Stomach (tissue), 9 donors: ENCODE results near the gene UFC1. TPM values are rescaled to one million over a fixed set of nuclear protein-coding genes. Genes with fewer than 3 reads are reported as not detected.

ENCODE experiments used
- DNase-seq, 2 donors: peaks; one replicate each; pipeline versions ENCODE4 v3.0.0 to v3.0.0-alpha.2; 2013 to 2019
- H3K27ac ChIP-seq, 5 donors: fragments of 200-600 bp in 4 of 5; sonication (generic) in 4 of 5; one replicate each; pipeline ENCODE4 v1.5.1; 2013 to 2019; ENCODE audit warnings: mild to moderate bottlenecking in 1 of 5, moderate library complexity in 1 of 5
- H3K27me3 ChIP-seq, 3 donors: fragments of 200-600 bp; sonication (generic); one replicate each; pipeline ENCODE4 v1.5.1; 2017 to 2019; ENCODE audit warnings: mixed run types in 1 of 3
- H3K36me3 ChIP-seq, 4 donors: fragments of 200-600 bp; sonication (generic); 1 replicate in 3 of 4; 2 replicates in 1 of 4; pipeline ENCODE4 v1.5.1; 2016 to 2019
- H3K4me1 ChIP-seq, 4 donors: fragments of 200-600 bp; sonication (generic); one replicate each; pipeline ENCODE4 v1.5.1; 2016 to 2019
- H3K4me3 ChIP-seq, 4 donors: fragments of 200-600 bp; sonication (generic) in 3 of 4; one replicate each; pipeline ENCODE4 v1.5.1; 2016 to 2019; ENCODE audit warnings: mild to moderate bottlenecking in 1 of 4
- H3K9me3 ChIP-seq, 4 donors: fragments of 200-600 bp; sonication (generic); one replicate each; pipeline ENCODE4 v1.5.1; 2016 to 2019
- EP300 ChIP-seq: sonication (generic); formaldehyde crosslinking; IDR thresholded peaks from one replicate; pipeline ENCODE4 v1.6.1; 2017; ENCODE audit warnings: antibody characterized with exemption
- POLR2A ChIP-seq, 4 donors: fragments of 450-650 bp; IDR thresholded peaks; one replicate each; pipeline ENCODE4 v1.6.1; 2016; ENCODE audit warnings: antibody characterized with exemption in 4 of 4, control low read depth in 2 of 4, mild to moderate bottlenecking in 1 of 4, moderate library complexity in 1 of 4
- POLR2AphosphoS5 ChIP-seq, 3 donors: sonication (generic); formaldehyde crosslinking; IDR thresholded peaks; one replicate each; pipeline ENCODE4 v1.6.1; 2016; ENCODE audit warnings: antibody characterized with exemption in 3 of 3
- WGBS, 5 donors: extraction: QIAGEN DNeasy Blood & Tissue Kit in 3 of 5; methylation state at CpG; one replicate each; pipeline versions ENCODE4 v1.1.5 to v1.1.7; 2013 to 2018; 5-methylcytosine and 5-hydroxymethylcytosine counted together
- intact Hi-C: fragments of 100-400 bp; cut with DNase I; formaldehyde crosslinking; loops from one replicate; pipeline ENCODE4 v1.15.1; 2023; ENCODE audit warnings: low total_unique reads
- polyA plus RNA-seq, 3 donors: library from polyadenylated mRNA; stranded (reverse); fragments of 200-250 nt; gene quantifications; one replicate each; pipeline ENCODE4 v1.2.3, GENCODE V29; 2013
- total RNA-seq, 5 donors: library from RNA; depleted of rRNA; stranded (reverse); fragments of >200 nt; gene quantifications; one replicate each; pipeline versions ENCODE4 v1.1.0 to v1.2.3, GENCODE V29; 2014 to 2016
- TF ChIP-seq, protein P1 (sequence below), 7 experiments: fragments of 450-650 bp in 4 of 7; fragments of 200-600 bp in 3 of 7; sonication (generic) in 3 of 7; IDR thresholded peaks; one replicate each; pipeline ENCODE4 v1.5.1; 2016 to 2019; ENCODE audit warnings: antibody characterized with exemption in 7 of 7, control low read depth in 2 of 7, mild to moderate bottlenecking in 1 of 7
- donor health status: healthy with polysubstance abuse.
- donor health status: Bipolar disorder and iron deficiency.
- donor health status: healthy.

Gene UFC1
- total and polyA plus RNA-seq, 8 donors: 21.9 to 206 (median 95.1) TPM; not detected in 1

DNA sequence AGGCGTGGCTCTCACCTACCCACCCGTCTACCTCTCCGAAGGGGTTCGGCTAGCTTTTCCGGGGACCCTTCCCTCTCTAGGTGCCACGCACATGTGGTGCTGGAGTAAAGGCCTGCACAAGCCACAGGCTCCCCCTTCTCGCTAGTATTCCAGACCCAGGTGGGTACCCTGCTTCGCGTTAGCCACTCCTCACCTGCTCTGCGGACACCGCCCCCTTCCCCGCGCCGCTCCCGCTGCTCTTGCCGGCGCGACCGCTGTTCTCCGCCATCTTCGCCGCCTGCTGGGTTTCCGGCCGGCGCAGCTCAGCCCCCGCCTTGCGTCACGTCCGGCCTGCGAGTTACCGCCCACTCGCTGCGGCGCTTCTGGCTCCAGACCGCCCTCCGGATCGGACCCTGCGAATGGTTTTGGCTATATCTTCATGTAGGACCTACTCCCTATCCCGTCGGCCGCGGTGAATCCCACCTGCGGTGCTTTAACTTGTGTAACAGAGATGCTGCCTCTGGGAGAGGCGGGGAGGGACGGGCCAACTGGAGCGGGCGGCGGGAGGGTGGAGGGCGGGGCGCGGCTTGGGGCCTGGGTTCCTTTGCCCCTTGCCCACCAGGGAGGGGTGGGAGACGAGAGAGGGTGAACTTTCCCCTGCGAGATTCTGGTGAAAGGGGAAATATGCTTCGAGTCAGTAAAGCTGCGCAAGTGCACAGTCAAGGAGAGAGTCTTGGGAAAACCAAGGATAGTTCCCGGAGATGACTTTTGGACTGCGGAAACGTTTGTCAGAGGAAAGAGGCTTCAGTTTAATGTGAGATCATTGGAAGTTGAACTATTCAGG lies 35.8 kb upstream of the UFC1 start, which contains the start of the genes NIT1 and PFDN2:
Gene NIT1, plus strand, starts transcription at position 347 of the 823 bp plus-strand sequence. Its CDS starts 72 bp downstream, at position 419.
Gene PFDN2, minus strand, starts transcription at position 279 of the 823 bp plus-strand sequence. Its CDS starts 11 bp downstream, at position 268.
- peaks cover 31 to 39% (median 35%) of the 10 kb centered on the region in 4 donors for H3K36me3 ChIP-seq
- peaks cover 45 to 84% (median 63%) of the 10 kb centered on the region in 4 donors for H3K4me1 ChIP-seq
- TF ChIP-seq EP300 (no peak), POLR2A (IDR thresholded peaks at IDR 0.05) (peak in 2 of 4 donors; percentile 56 to 73), POLR2AphosphoS5 (IDR thresholded peaks at IDR 0.05) (peak; percentile 86 to 99 (median 97))
- peak within 1 kb of the TSS; percentile 75 to 100 (median 97) for H3K4me3 ChIP-seq
- no peaks in the 10 kb centered on the region for H3K9me3 ChIP-seq
- DNase-seq: peak; percentile 86 to 97
- no peaks in the 10 kb centered on the region for H3K27me3 ChIP-seq
- intact Hi-C loops: no loop called here
- H3K27ac ChIP-seq: peak within 1 kb of the TSS; percentile 90 to 98 (median 96)
- WGBS, 5 donors: 0 to 1% (median 1%) methylated on average over 53 to 58 of the region's 58 CpGs

DNA sequence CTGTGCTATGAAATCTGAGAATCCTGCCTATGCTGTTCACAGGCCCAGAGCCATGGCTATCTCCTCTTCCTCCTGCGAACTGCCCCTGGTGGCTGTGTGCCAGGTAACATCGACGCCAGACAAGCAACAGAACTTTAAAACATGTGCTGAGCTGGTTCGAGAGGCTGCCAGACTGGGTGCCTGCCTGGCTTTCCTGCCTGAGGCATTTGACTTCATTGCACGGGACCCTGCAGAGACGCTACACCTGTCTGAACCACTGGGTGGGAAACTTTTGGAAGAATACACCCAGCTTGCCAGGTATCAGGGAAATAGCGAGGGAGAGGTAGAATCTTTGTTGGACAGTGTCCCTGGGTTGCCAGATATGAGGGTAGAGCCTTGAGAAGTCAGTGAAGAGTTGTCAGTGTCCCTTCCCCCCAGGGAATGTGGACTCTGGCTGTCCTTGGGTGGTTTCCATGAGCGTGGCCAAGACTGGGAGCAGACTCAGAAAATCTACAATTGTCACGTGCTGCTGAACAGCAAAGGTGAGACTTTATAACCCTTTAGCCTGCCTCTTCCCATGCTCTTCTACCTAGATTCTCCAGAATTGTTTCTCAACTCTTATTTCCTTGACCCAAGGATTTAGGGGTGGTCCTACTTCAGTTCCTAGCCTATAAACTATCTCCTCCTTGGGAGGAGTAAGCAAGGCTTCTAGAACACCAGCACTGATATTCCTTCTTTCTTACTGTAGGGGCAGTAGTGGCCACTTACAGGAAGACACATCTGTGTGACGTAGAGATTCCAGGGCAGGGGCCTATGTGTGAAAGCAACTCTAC lies 34.5 kb upstream of the UFC1 start:
- peak; percentile 43 to 86 for DNase-seq
- intact Hi-C loops: no loop called here
- 25 to 38% (median 33%) methylated on average over 10 of the region's 10 CpGs for WGBS, 5 donors
- TF ChIP-seq, protein P1, sequence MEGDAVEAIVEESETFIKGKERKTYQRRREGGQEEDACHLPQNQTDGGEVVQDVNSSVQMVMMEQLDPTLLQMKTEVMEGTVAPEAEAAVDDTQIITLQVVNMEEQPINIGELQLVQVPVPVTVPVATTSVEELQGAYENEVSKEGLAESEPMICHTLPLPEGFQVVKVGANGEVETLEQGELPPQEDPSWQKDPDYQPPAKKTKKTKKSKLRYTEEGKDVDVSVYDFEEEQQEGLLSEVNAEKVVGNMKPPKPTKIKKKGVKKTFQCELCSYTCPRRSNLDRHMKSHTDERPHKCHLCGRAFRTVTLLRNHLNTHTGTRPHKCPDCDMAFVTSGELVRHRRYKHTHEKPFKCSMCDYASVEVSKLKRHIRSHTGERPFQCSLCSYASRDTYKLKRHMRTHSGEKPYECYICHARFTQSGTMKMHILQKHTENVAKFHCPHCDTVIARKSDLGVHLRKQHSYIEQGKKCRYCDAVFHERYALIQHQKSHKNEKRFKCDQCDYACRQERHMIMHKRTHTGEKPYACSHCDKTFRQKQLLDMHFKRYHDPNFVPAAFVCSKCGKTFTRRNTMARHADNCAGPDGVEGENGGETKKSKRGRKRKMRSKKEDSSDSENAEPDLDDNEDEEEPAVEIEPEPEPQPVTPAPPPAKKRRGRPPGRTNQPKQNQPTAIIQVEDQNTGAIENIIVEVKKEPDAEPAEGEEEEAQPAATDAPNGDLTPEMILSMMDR (IDR thresholded peaks at IDR 0.05): peak in 4 of 7 experiments; percentile 7 to 28 (median 14)
- TF ChIP-seq EP300 (no peak), POLR2AphosphoS5 (IDR thresholded peaks at IDR 0.05) (no peak)
- H3K4me1 ChIP-seq: peaks cover 41 to 71% (median 56%) of the 10 kb centered on the region in 4 donors
- H3K27me3 ChIP-seq: no peaks in the 10 kb centered on the region
- H3K27ac ChIP-seq: peak overlapping the region; percentile 49 to 98 (median 96)
- no peaks in the 10 kb centered on the region for H3K9me3 ChIP-seq
- peaks cover 43 to 52% (median 48%) of the 10 kb centered on the region in 4 donors for H3K36me3 ChIP-seq
- H3K4me3 ChIP-seq: peak overlapping the region; percentile 75 to 100 (median 97)

DNA sequence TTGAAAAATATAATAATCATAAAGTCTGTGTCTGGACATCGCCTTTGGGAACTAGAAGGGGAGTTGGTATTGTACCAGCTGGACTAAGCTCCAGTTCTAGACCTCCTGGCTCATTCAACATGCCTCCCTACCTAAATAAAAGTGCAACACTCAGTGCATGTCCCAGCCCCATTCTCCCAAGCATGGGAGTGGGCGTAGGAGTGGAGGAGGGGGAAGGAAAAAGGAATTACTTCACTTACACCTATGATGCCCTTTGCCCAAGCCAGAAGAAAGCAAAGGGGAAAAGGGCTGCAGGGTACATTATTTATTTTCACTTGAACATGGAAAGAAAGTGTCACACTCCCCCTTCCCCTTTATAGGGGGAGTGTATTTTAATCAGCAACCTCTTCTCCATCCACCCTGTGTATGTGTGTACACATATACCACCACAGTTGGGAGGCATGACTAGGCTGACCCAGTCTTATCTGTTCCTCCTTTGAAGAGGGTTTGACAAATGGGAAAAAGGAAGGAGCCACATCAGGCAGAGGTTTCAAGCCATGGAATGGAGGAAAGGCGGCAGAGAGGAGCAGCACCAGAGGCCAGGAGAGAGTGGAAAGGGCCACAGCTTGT lies 32.6 kb upstream of the UFC1 start:
- no peak overlapping the region for H3K4me3 ChIP-seq
- no peaks in the 10 kb centered on the region for H3K27me3 ChIP-seq
- H3K27ac ChIP-seq: peak overlapping the region in 2 of 5 donors; percentile 10 to 96
- 88 to 98% (median 95%) methylated on average over 3 of the region's 3 CpGs for WGBS, 5 donors
- peaks cover 28 to 52% (median 41%) of the 10 kb centered on the region in 4 donors for H3K4me1 ChIP-seq
- TF ChIP-seq POLR2AphosphoS5 (IDR thresholded peaks at IDR 0.05): no peak
- TF ChIP-seq EP300: no peak
- TF ChIP-seq POLR2A (IDR thresholded peaks at IDR 0.05): no peak
- TF ChIP-seq, protein P1 (IDR thresholded peaks at IDR 0.05): no peak
- H3K36me3 ChIP-seq: peaks cover 57 to 65% (median 64%) of the 10 kb centered on the region in 4 donors
- H3K9me3 ChIP-seq: no peaks in the 10 kb centered on the region
- DNase-seq: no peak
- intact Hi-C loops: no loop called here

DNA sequence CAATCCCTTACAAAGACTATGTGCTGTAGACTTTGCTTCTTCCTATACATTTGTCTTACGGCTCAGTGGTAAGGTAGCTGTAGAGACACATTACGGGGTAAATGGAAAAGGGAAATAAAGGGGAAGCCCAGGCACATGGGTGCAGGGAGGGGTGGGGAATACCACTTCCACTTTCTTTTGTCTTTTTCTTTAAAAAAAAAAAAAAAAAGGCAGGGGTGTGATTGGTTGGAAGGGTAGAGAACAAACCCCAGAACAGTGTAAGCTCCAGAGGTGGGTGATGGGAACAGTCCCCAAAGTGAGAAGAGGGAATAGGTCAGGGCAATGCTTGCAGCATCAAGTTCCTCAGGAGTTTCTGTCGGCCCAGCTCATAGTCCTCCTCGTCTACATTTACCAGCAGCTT lies 31.9 kb upstream of the UFC1 start:
- WGBS, 5 donors: 66 to 79% (median 77%) methylated on average over 4 of the region's 4 CpGs
- intact Hi-C loops: no loop called here
- H3K27ac ChIP-seq: peak overlapping the region in 1 of 5 donors; percentile 10

More for the DNA sequence above, 31.9 kb upstream of the UFC1 start:
- Histone ChIP-seq H3K27me3 (no peaks in the 10 kb centered on the region), H3K4me1 (peaks cover 21 to 48% (median 36%) of the 10 kb centered on the region in 4 donors), H3K36me3 (peaks cover 58 to 72% (median 71%) of the 10 kb centered on the region in 4 donors), H3K4me3 (no peak overlapping the region), H3K9me3 (no peaks in the 10 kb centered on the region)
- no peak for DNase-seq
- TF ChIP-seq, protein P1 (IDR thresholded peaks at IDR 0.05): no peak
- TF ChIP-seq EP300 (no peak), POLR2A (IDR thresholded peaks at IDR 0.05) (no peak), POLR2AphosphoS5 (IDR thresholded peaks at IDR 0.05) (no peak)
